OCI-LY7 (cell line): ENCODE measurements around the gene C3orf18.

ENCODE experiments used
- EZH2phosphoT487 ChIP-seq: fragments of 200-600 bp; sonication (generic); IDR thresholded peaks from 2 replicates; pipeline ENCODE4 v1.6.1; 2018; ENCODE audit warnings: low read depth, borderline replicate concordance, mild to moderate bottlenecking, mixed run types, antibody characterized with exemption, low read length, moderate library complexity, mixed read lengths
- TF ChIP-seq, protein P1 (sequence below): fragments of 200-600 bp; sonication (generic); conservative IDR thresholded peaks from 2 replicates; pipeline ENCODE4 v1.5.1; 2014; ENCODE audit warnings: mild to moderate bottlenecking, antibody characterized with exemption, low read length, moderate library complexity, mixed read lengths

DNA sequence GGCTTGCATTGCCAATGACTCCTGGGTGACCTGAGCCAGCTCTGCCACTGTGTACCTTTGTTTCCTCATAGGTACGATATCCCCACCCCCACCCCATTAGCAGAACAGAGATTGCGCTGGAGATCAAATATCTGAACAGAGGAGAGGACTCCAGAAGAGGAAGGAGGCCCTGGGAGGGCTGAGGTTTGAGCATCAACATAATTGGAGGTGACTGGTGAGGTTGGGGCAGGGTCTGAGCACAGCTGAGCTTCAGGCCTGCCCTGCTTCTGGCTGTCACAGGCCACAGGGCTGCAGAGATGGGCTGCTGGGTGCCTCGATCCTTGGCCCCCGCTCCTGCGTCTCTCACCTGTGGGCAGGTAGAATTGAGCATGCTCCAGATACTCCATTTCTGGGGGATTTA, 42.8 kb downstream of the C3orf18 start:
- TF ChIP-seq, protein P1, sequence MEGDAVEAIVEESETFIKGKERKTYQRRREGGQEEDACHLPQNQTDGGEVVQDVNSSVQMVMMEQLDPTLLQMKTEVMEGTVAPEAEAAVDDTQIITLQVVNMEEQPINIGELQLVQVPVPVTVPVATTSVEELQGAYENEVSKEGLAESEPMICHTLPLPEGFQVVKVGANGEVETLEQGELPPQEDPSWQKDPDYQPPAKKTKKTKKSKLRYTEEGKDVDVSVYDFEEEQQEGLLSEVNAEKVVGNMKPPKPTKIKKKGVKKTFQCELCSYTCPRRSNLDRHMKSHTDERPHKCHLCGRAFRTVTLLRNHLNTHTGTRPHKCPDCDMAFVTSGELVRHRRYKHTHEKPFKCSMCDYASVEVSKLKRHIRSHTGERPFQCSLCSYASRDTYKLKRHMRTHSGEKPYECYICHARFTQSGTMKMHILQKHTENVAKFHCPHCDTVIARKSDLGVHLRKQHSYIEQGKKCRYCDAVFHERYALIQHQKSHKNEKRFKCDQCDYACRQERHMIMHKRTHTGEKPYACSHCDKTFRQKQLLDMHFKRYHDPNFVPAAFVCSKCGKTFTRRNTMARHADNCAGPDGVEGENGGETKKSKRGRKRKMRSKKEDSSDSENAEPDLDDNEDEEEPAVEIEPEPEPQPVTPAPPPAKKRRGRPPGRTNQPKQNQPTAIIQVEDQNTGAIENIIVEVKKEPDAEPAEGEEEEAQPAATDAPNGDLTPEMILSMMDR, result no peak
- no peak for TF ChIP-seq EZH2phosphoT487
